GM18526 (cell line): ENCODE data around the gene LACC1.
A peak's percentile ranks its signal among the peaks of the same experiment; 100 is the strongest.

Experiments
- POLR2A ChIP-seq: IDR thresholded peaks from 3 replicates; pipeline ENCODE4 v1.6.1; 2011; ENCODE audit not compliant: insufficient read length; ENCODE audit errors: extremely low read depth

LACC1 gene

GRCh38 chr13:43877766-43878165 lies 1.9 kb upstream of the LACC1 start:
- no peak for TF ChIP-seq POLR2A

DNA sequence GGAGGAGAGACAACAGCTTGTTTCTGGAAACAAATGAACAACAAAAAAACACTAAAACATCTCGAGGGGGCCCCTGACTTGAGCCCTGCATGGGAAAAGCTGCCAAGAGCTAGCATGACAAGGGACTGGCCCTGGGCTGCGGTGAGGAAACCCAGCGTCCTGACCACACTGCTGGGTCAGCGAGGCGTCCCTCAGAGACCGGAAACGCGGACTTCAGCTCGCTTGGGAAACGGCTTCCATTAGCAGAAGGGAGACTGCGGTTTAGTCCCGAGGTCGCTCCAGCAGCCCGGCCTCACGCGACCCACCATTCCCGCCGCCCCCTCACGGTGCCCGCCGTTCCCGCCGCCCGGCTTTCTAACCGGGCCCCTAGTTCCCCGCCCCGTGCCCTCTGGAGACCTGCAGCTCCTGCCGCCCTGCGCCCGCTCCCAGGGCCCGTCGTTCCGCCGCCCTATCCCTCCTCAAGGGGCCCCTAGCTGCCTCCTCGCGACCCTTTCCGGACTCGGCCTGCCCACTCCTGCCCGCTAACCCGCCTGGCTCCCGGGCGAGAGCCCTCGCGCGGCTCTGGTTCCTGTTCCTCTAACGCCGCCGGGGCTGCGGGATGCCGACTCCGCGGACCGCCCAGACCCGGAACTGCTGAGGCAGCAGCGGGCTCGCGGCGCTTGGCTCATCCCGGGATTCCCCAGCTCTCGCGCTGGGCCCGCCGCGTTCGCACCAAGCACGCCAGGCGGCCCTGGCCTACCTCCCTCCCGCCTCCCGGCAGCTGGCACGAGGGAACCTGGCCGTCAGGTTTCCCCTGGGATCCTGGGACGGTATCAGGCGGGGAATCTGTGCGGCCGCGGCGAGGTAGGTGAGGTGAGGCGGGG lies 581 bp upstream of the LACC1 start, which contains the start of gene CCDC122:
CCDC122 (minus strand) TSS at position 849 of the 863 bp plus-strand sequence. CDS start 10,364 bp downstream, outside the sequence.
- peak; percentile 45 for TF ChIP-seq POLR2A

- TF ChIP-seq POLR2A = no peak
Measured at GRCh38 chr13:43880214-43880855, 631 bp downstream of the LACC1 start.

DNA sequence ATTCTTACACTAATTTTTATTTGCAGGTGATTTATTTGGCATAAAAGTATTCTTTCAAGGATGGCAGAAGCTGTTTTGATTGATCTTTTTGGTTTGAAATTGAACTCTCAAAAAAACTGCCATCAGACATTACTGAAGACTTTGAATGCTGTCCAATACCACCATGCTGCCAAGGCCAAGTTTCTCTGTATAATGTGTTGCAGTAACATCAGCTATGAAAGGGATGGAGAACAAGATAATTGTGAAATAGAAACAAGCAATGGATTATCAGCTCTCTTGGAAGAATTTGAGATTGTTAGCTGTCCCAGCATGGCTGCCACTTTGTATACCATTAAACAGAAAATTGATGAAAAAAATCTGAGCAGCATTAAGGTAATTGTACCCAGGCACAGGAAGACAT lies 1.2 kb downstream of the LACC1 start:
- TF ChIP-seq POLR2A = no peak

DNA sequence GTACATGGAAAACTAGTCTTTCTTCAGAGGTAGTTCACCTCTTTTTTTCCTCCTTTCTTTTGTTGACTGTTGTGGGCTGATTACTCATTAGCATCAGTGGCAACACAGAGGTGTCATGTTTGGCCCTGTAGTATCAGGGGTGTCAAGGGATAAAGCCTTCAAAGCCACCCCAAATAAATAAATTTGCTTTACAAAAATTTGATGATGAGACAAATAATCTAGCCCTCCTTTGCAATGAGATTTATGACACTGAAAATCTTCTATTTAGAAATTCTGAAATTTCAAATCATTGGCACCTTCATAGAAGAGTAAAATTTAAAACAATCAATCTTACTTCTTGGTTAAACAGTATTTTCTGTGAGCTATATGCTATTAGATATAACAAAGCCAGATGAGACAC lies 1.9 kb downstream of the LACC1 start:
- TF ChIP-seq POLR2A = no peak

DNA sequence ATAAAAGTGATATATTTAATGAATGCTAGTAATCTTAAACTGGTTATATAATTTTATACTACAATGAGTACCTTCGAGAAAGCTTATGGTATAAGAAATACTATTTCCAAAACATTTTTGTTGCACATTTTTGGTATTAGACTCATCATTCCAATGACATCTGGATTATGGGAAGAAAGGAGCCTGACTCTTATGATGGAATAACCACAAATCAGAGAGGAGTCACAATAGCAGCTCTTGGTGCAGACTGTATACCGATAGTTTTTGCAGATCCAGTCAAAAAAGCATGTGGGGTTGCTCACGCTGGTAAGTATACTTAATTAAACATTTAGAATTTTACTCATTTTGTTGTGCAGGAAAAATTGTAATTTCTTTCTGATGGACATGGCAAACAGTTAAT lies 3.9 kb downstream of the LACC1 start:
- TF ChIP-seq POLR2A = no peak

DNA sequence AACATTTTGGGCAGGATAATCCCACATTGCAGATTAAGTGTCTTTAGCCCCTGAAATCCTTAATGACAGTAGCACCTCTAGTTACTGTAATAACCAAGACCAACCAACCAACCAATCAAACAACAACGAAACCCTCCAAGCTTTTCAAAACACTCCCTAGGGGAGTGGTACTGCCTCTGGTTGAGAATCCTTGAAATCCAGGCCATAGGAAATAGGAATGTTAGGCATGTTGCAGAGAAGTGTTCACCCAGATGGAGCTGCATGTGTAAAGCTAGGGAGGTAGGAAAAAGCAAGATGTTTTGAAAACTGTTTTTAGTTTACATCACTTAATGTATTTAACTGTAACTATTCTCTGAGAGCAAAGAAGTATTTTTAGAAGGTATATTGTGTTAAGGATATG lies 4.5 kb downstream of the LACC1 start:
- TF ChIP-seq POLR2A = no peak

- TF ChIP-seq POLR2A = no peak
Measured at GRCh38 chr13:43894438-43894837, 14.7 kb downstream of the LACC1 start.

DNA sequence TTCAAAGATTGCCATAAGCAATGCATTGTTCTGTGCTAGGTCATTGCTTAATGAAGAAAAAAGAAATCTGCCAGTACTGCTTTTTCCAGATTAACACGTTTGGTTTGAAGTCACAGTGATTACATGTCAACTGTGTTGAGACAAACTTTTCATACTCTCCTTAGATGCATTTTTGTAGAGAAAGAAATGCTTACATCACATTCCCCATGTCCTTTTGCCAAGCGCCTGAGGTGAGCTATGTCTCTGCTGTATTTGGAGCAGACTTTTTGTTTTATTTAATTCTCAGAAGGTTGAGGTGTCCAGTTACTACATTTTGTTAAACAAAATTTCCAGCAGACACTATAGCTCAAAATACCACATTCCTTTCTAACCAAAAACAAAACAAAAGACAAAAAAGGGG lies 16.2 kb downstream of the LACC1 start:
- no peak for TF ChIP-seq POLR2A

- no peak for TF ChIP-seq POLR2A
Measured at GRCh38 chr13:43905435-43906031, 25.8 kb downstream of the LACC1 start.

- no peak for TF ChIP-seq POLR2A
Measured at GRCh38 chr13:43908156-43909126, 28.7 kb downstream of the LACC1 start.

DNA sequence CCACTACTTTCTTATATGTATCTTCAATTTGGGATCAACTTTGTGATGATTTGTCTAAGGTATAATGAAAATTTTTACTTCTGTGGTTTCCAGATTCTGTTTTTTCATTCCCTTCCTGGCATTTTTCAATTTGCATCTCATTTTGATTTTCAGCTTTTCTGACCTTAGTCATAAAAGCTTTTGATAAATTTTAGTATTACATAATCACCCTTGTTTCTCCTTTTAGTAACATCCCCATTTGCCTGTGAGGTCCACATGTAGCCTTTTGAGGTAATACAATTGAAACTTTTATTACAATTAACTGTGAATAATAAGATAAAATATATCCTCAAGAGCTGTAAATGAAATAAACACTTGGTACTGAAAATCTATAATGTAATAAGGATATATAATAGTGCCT lies 31.2 kb downstream of the LACC1 start:
- no peak for TF ChIP-seq POLR2A

DNA sequence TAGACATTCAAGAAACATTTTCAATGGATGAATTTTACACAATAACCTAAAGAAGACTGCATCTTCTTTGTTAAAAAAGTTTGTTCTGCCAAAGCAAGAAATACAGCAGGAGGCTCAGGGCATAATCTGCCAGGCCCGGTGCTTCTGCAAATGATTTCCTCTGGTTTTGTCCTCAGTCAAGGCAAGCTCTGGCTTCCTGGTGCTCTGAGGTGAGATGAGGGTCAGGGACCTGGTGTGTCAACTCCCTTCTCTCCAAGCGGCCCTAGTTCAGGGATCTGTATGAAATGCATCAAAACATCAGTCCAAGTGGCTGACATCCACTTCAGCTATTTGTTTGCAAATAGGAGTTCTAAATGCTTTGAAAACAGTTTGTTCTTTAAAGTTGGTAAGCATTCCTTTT lies 31.6 kb downstream of the LACC1 start:
- no peak for TF ChIP-seq POLR2A

GRCh38 chr13:43911871-43912270 lies 32.2 kb downstream of the LACC1 start:
- no peak for TF ChIP-seq POLR2A

- no peak for TF ChIP-seq POLR2A
Measured at GRCh38 chr13:43915451-43915850, 35.7 kb downstream of the LACC1 start.
